SK-N-SH (cell line): ENCODE results near the gene USP34. TPM values are rescaled to one million over a fixed set of nuclear protein-coding genes. Genes with fewer than 3 reads are reported as not detected.

Experiments
- CTCF ChIA-PET: fragments of 300-600, 350-600 bp; formaldehyde crosslinking; extraction: SDS; loops from one replicate; lab custom pipeline; 2021; lab: Yijun Ruan, JAX
- POLR2A ChIA-PET: fragments of 350-600 bp; sonication (Branson Sonifier 250); formaldehyde crosslinking; extraction: SDS; loops from one replicate; lab custom pipeline; 2020; ENCODE audit warnings: antibody characterized with exemption, inconsistent platforms; lab: Yijun Ruan, JAX
- DNase-seq: peaks from one replicate; pipeline ENCODE4 v3.0.0; 2012
- H2AFZ ChIP-seq: fragments of 200-600 bp; sonication (generic); 2 replicates; pipeline ENCODE4 v1.8.1; 2016; ENCODE audit warnings: antibody characterized with exemption, mild to moderate bottlenecking, low read depth
- H3F3A ChIP-seq: fragments of 200-600 bp; sonication (generic); replicated peaks from 2 replicates; pipeline ENCODE3; 2016; ENCODE audit warnings: antibody characterized with exemption, mild to moderate bottlenecking; ENCODE audit not compliant: insufficient read depth
- H3K27ac ChIP-seq, 2 experiments: fragments of 200-500 bp in 1 of 2; fragments of 200-600 bp in 1 of 2; sonication (Bioruptor generic) in 1 of 2; sonication (generic), shearing (Covaris generic) in 1 of 2; 2 replicates each; pipeline versions ENCODE4 v1.5.1 to v1.6.1; 2014 to 2016; ENCODE audit warnings: low read depth in 2 of 2, inconsistent platforms in 1 of 2, low read length in 1 of 2, mild to moderate bottlenecking in 1 of 2, mixed read lengths in 1 of 2
- H3K27me3 ChIP-seq: fragments of 200-600 bp; sonication (generic), shearing (Covaris generic); 2 replicates; pipeline ENCODE4 v1.6.1; 2016; ENCODE audit warnings: mixed run types; ENCODE audit not compliant: insufficient read depth
- H3K36me3 ChIP-seq, 2 experiments: fragments of 200-500 bp in 1 of 2; fragments of 200-600 bp in 1 of 2; sonication (Bioruptor generic) in 1 of 2; sonication (generic) in 1 of 2; replicated peaks in 1 of 2; 2 replicates each; pipeline versions ENCODE3 to v1.5.1; 2014 to 2016; ENCODE audit warnings: low read length in 1 of 2, mild to moderate bottlenecking in 1 of 2; ENCODE audit not compliant: insufficient read depth in 2 of 2, control insufficient read depth in 1 of 2
- H3K4me1 ChIP-seq, 2 experiments: fragments of 200-500 bp in 1 of 2; fragments of 200-600 bp in 1 of 2; sonication (Bioruptor generic) in 1 of 2; sonication (generic), shearing (Covaris generic) in 1 of 2; 2 replicates each; pipeline versions ENCODE4 v1.5.1 to v1.6.1; 2014 to 2016; ENCODE audit warnings: low read depth in 1 of 2, low read length in 1 of 2, mixed run types in 1 of 2; ENCODE audit not compliant: insufficient read depth in 2 of 2, control insufficient read depth in 1 of 2
- H3K4me2 ChIP-seq: fragments of 200-600 bp; sonication (generic), shearing (Covaris generic); 2 replicates; pipeline ENCODE4 v1.6.1; 2017; ENCODE audit warnings: mixed run types
- H3K4me3 ChIP-seq, 2 experiments: fragments of 200-500 bp in 1 of 2; fragments of 200-600 bp in 1 of 2; sonication (Bioruptor generic) in 1 of 2; sonication (generic), shearing (Covaris generic) in 1 of 2; 2 replicates each; pipeline versions ENCODE4 v1.5.1 to v1.8.1; 2014 to 2016; ENCODE audit warnings: low read depth in 2 of 2, inconsistent platforms in 1 of 2, low read length in 1 of 2, mild to moderate bottlenecking in 1 of 2, mixed read lengths in 1 of 2, moderate library complexity in 1 of 2
- H3K79me2 ChIP-seq: fragments of 200-600 bp; sonication (generic); 2 replicates; pipeline ENCODE4 v1.8.1; 2017; ENCODE audit warnings: mild to moderate bottlenecking; ENCODE audit not compliant: insufficient read depth
- H3K9ac ChIP-seq: fragments of 200-600 bp; sonication (generic); 2 replicates; pipeline ENCODE4 v1.6.1; 2017; ENCODE audit warnings: mixed run types
- H3K9me2 ChIP-seq: fragments of 200-600 bp; sonication (generic); 2 replicates; pipeline ENCODE4 v1.6.1; 2017; ENCODE audit warnings: mixed run types
- H3K9me3 ChIP-seq: fragments of 200-600 bp; sonication (generic); 2 replicates; pipeline ENCODE4 v1.6.1; 2017; ENCODE audit warnings: mixed run types, mild to moderate bottlenecking, moderate library complexity
- H4K20me1 ChIP-seq: fragments of 200-600 bp; sonication (generic); 2 replicates; pipeline ENCODE4 v1.6.1; 2017; ENCODE audit warnings: mild to moderate bottlenecking, mixed run types; ENCODE audit not compliant: insufficient read depth
- ELF1 ChIP-seq: IDR thresholded peaks from 2 replicates; pipeline ENCODE4 v1.4.0; 2012
- FOSL2 ChIP-seq: IDR thresholded peaks from 2 replicates; pipeline ENCODE4 v1.4.0; 2012; ENCODE audit warnings: low read depth, mild to moderate bottlenecking, moderate library complexity, borderline replicate concordance
- FOXJ3 ChIP-seq: sonication (generic); formaldehyde crosslinking; IDR thresholded peaks from 2 replicates; pipeline ENCODE4 v1.5.1; 2020; ENCODE audit warnings: mild to moderate bottlenecking, missing genetic modification reagents
- GABPA ChIP-seq: IDR thresholded peaks from 2 replicates; pipeline ENCODE4 v1.4.0; 2012; ENCODE audit warnings: low read depth, mild to moderate bottlenecking
- JUND ChIP-seq: IDR thresholded peaks from 2 replicates; pipeline ENCODE4 v1.4.0; 2012
- MEF2A ChIP-seq: IDR thresholded peaks from 2 replicates; pipeline ENCODE4 v1.4.0; 2012; ENCODE audit warnings: low read depth, borderline replicate concordance
- NFIC ChIP-seq: IDR thresholded peaks from 2 replicates; pipeline ENCODE4 v1.4.0; 2012; ENCODE audit warnings: borderline replicate concordance
- POLR2AphosphoS5 ChIP-seq: IDR thresholded peaks from 2 replicates; pipeline ENCODE4 v1.6.1; 2012; ENCODE audit warnings: low read depth, low read length
- RAD21 ChIP-seq: IDR thresholded peaks from 2 replicates; pipeline ENCODE4 v1.6.1; 2012; ENCODE audit warnings: mild to moderate bottlenecking, low read length
- REST ChIP-seq: IDR thresholded peaks from 2 replicates; pipeline ENCODE4 v1.6.1; 2012; ENCODE audit warnings: mild to moderate bottlenecking, low read depth, low read length, moderate library complexity
- SIN3A ChIP-seq: IDR thresholded peaks from 2 replicates; pipeline ENCODE4 v1.6.1; 2012; ENCODE audit warnings: low read depth, mild to moderate bottlenecking, low read length, moderate library complexity, borderline replicate concordance
- TAF1 ChIP-seq: IDR thresholded peaks from 2 replicates; pipeline ENCODE4 v1.6.1; 2012; ENCODE audit warnings: low read depth, mild to moderate bottlenecking, low read length, moderate library complexity, borderline replicate concordance
- TCF12 ChIP-seq: IDR thresholded peaks from 2 replicates; pipeline ENCODE4 v1.4.0; 2012
- TEAD4 ChIP-seq: IDR thresholded peaks from 2 replicates; pipeline ENCODE4 v1.4.0; 2012; ENCODE audit warnings: mild to moderate bottlenecking, borderline replicate concordance; ENCODE audit not compliant: insufficient read depth
- whole genome bisulfite sequencing: methylation state at CpG from one replicate; pipeline ENCODE4 v1.1.6; 2017; ENCODE audit warnings: low lambda C conversion rate; 5-methylcytosine and 5-hydroxymethylcytosine counted together
- polyA plus RNA-seq, 3 experiments: library from polyadenylated mRNA; depleted of rRNA; stranded (reverse); fragments of >200 nt; gene quantifications; 2 replicates each; pipeline ENCODE4 v1.2.3, GENCODE V29; 2012
- TF ChIP-seq, protein P1 (sequence below): fragments of 150-350 bp; IDR thresholded peaks from 2 replicates; pipeline ENCODE4 v1.6.1; 2017; ENCODE audit warnings: antibody characterized with exemption, low read length, low read depth, borderline replicate concordance
- TF ChIP-seq, protein P2 (sequence below): fragments of 200-600 bp; sonication (generic); IDR thresholded peaks from 2 replicates; pipeline ENCODE4 v1.6.1; 2017; ENCODE audit warnings: antibody characterized with exemption, mild to moderate bottlenecking, moderate library complexity
- TF ChIP-seq, protein P3 (sequence below): IDR thresholded peaks from 2 replicates; pipeline ENCODE4 v1.4.0; 2012; ENCODE audit warnings: low read depth

Gene USP34
- polyA plus RNA-seq, 1 of the 3 experiments (the other 2 are of a cell fraction): 31.4 TPM

DNA sequence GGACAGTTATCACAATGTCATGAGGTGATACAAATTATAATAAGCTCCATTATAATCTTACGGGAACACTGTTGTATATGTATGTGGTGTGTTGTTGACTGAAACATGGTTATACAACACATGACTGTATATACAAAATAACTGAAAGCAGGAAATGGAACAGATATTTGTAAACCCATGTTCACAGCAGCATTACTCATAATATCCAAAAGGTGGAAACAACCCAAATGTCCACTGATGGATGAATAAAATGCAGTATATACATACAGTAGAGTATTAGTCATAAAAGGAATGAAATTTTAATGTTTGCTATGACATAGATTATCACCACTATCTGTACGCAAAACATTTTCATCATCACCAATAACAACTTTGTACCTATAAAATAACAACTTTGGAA lies 107.3 kb downstream of the USP34 start:
- TF ChIP-seq TEAD4: no peak
- no peak for TF ChIP-seq TAF1
- ChIA-PET POLR2A (no interaction called here), CTCF (no interaction called here)
- H4K20me1 ChIP-seq: peaks cover 8% of the 10 kb centered on the region; the same call in 1 of the 2 replicates
- no peak for DNase-seq
- no peaks in the 10 kb centered on the region for H3K27me3 ChIP-seq
- no peak overlapping the region for H3K4me2 ChIP-seq
- H3F3A ChIP-seq: peaks cover 7% of the 10 kb centered on the region
- H3K36me3 ChIP-seq: peaks cover 8 to 54% of the 10 kb centered on the region in 2 experiments
- H3K9me2 ChIP-seq: no peaks in the 10 kb centered on the region
- H3K9me3 ChIP-seq: no peaks in the 10 kb centered on the region
- no peak overlapping the region for H2AFZ ChIP-seq
- WGBS: 93% methylated on average over 2 of the region's 2 CpGs
- H3K27ac ChIP-seq: no peak overlapping the region
- no peaks in the 10 kb centered on the region; a peak in 1 of 4 replicates for H3K4me1 ChIP-seq
- H3K4me3 ChIP-seq: no peak overlapping the region
- H3K79me2 ChIP-seq: peaks cover 82% of the 10 kb centered on the region
- H3K9ac ChIP-seq: no peak overlapping the region

DNA sequence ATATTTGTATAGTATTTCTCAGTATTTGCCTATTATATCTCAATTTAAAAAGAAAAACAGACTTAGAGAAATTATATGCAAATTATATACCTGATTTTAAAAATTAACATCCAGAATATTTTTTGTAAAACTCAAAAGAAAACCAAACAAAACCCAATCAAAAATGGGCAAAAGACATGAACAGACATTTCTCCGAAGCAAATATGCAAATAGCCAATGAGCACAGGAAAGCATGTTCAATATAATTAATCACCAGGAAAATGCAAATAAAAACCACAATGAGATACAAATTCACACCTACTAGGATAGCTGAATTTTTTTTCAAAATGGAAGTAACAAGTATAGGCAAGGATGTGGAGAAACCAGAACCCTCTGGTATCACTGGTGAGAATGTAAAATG lies 108.0 kb downstream of the USP34 start:
- no peak for DNase-seq
- Histone ChIP-seq H4K20me1 (peaks cover 8% of the 10 kb centered on the region; the same call in 1 of the 2 replicates), H3K4me2 (no peak overlapping the region), H3K9me3 (no peaks in the 10 kb centered on the region), H3K4me3 (no peak overlapping the region), H2AFZ (no peak overlapping the region), H3K9me2 (no peaks in the 10 kb centered on the region), H3K36me3 (peaks cover 8 to 47% of the 10 kb centered on the region in 2 experiments), H3F3A (peaks cover 7% of the 10 kb centered on the region), H3K27ac (no peak overlapping the region), H3K27me3 (no peaks in the 10 kb centered on the region), H3K79me2 (peaks cover 83% of the 10 kb centered on the region), H3K9ac (no peak overlapping the region), H3K4me1 (no peaks in the 10 kb centered on the region; a peak in 1 of 4 replicates)
- TF ChIP-seq FOXJ3: no peak
- no peak for TF ChIP-seq RAD21
- TF ChIP-seq, protein P1, sequence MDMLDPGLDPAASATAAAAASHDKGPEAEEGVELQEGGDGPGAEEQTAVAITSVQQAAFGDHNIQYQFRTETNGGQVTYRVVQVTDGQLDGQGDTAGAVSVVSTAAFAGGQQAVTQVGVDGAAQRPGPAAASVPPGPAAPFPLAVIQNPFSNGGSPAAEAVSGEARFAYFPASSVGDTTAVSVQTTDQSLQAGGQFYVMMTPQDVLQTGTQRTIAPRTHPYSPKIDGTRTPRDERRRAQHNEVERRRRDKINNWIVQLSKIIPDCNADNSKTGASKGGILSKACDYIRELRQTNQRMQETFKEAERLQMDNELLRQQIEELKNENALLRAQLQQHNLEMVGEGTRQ: no peak
- TF ChIP-seq MEF2A: no peak
- no peak for TF ChIP-seq TAF1
- TF ChIP-seq, protein P2, sequence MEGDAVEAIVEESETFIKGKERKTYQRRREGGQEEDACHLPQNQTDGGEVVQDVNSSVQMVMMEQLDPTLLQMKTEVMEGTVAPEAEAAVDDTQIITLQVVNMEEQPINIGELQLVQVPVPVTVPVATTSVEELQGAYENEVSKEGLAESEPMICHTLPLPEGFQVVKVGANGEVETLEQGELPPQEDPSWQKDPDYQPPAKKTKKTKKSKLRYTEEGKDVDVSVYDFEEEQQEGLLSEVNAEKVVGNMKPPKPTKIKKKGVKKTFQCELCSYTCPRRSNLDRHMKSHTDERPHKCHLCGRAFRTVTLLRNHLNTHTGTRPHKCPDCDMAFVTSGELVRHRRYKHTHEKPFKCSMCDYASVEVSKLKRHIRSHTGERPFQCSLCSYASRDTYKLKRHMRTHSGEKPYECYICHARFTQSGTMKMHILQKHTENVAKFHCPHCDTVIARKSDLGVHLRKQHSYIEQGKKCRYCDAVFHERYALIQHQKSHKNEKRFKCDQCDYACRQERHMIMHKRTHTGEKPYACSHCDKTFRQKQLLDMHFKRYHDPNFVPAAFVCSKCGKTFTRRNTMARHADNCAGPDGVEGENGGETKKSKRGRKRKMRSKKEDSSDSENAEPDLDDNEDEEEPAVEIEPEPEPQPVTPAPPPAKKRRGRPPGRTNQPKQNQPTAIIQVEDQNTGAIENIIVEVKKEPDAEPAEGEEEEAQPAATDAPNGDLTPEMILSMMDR: no peak
- no peak for TF ChIP-seq REST
- no peak for TF ChIP-seq JUND
- TF ChIP-seq GABPA: no peak
- TF ChIP-seq FOSL2: no peak
- TF ChIP-seq, protein P3, sequence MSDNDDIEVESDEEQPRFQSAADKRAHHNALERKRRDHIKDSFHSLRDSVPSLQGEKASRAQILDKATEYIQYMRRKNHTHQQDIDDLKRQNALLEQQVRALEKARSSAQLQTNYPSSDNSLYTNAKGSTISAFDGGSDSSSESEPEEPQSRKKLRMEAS: no peak
- TF ChIP-seq SIN3A: no peak
- no peak for TF ChIP-seq ELF1
- TF ChIP-seq NFIC: no peak
- TF ChIP-seq TCF12: no peak
- no peak for TF ChIP-seq POLR2AphosphoS5
- CTCF ChIA-PET: no interaction called here
- POLR2A ChIA-PET: no interaction called here
- WGBS: 96% methylated on average over 1 of the region's 1 CpG
